Measurements from ENCODE around the gene METRNL.

GRCh38 chr17:83034525-83034924 is 44.9 kb upstream of the METRNL start:
- TF ChIP-seq CTCF (IDR thresholded peaks at IDR 0.05) (no peak), POLR2A (IDR thresholded peaks at IDR 0.05) (no peak), POLR2AphosphoS5 (IDR thresholded peaks at IDR 0.05; ENCODE audit: insufficient read depth in 1 of 2, low read depth in 1 of 2) (no peak)
